ENCODE data around the gene CRBN.
A peak's percentile ranks its signal among the peaks of the same experiment; 100 is the strongest.

Gene CRBN

GRCh38 chr3:3179407-3180094, at the start of gene CRBN:
CRBN (minus strand) TSS chr3:3179691; CDS start chr3:3179687, 4 bp downstream.
- no peak within 1 kb of the TSS for H3K27ac ChIP-seq (ENCODE audit: low read depth, low read length)
- no peaks in the 10 kb centered on the region for H3K9me3 ChIP-seq (ENCODE audit: control insufficient read depth in 1 of 2, low read length in 2 of 2)
- H3K9ac ChIP-seq (ENCODE audit: low read depth in 1 of 2, low read length in 2 of 2), result peak within 1 kb of the TSS; percentile 76 to 92
- H3K36me3 ChIP-seq (ENCODE audit: control insufficient read depth in 1 of 2, insufficient read depth in 2 of 2, low read length in 2 of 2), result peaks cover 0 to 7% of the 10 kb centered on the region in 2 donors
- H3K27me3 ChIP-seq (ENCODE audit: control insufficient read depth in 1 of 2, insufficient read depth in 2 of 2, low read length in 2 of 2), result no peaks in the 10 kb centered on the region
- peak within 1 kb of the TSS; percentile 93 to 99 for H3K4me3 ChIP-seq (ENCODE audit: low read depth in 1 of 2, low read length in 2 of 2)
- peaks cover 15 to 21% of the 10 kb centered on the region in 2 donors for H3K4me1 ChIP-seq (ENCODE audit: control insufficient read depth in 1 of 2, insufficient read depth in 2 of 2, low read length in 2 of 2)

GRCh38 chr3:3227640-3228039, 48.1 kb upstream of the CRBN start:
- no peaks in the 10 kb centered on the region for H3K27me3 ChIP-seq (ENCODE audit: control insufficient read depth in 1 of 2, insufficient read depth in 2 of 2, low read length in 2 of 2)
- H3K4me1 ChIP-seq (ENCODE audit: control insufficient read depth in 1 of 2, insufficient read depth in 2 of 2, low read length in 2 of 2), result no peaks in the 10 kb centered on the region
- H3K9me3 ChIP-seq (ENCODE audit: control insufficient read depth in 1 of 2, low read length in 2 of 2), result peaks cover 0 to 3% of the 10 kb centered on the region in 2 donors
- no peak overlapping the region for H3K4me3 ChIP-seq (ENCODE audit: low read depth in 1 of 2, low read length in 2 of 2)
- no peak overlapping the region for H3K27ac ChIP-seq (ENCODE audit: low read depth, low read length)
- no peak overlapping the region for H3K9ac ChIP-seq (ENCODE audit: low read depth in 1 of 2, low read length in 2 of 2)
- no peaks in the 10 kb centered on the region for H3K36me3 ChIP-seq (ENCODE audit: control insufficient read depth in 1 of 2, insufficient read depth in 2 of 2, low read length in 2 of 2)

- H3K4me1 ChIP-seq (ENCODE audit: control insufficient read depth in 1 of 2, insufficient read depth in 2 of 2, low read length in 2 of 2), result no peaks in the 10 kb centered on the region
- H3K4me3 ChIP-seq (ENCODE audit: low read depth in 1 of 2, low read length in 2 of 2), result no peak overlapping the region
- H3K36me3 ChIP-seq (ENCODE audit: control insufficient read depth in 1 of 2, insufficient read depth in 2 of 2, low read length in 2 of 2), result no peaks in the 10 kb centered on the region
- no peak overlapping the region for H3K9ac ChIP-seq (ENCODE audit: low read depth in 1 of 2, low read length in 2 of 2)
- no peak overlapping the region for H3K27ac ChIP-seq (ENCODE audit: low read depth, low read length)
- H3K27me3 ChIP-seq (ENCODE audit: control insufficient read depth in 1 of 2, insufficient read depth in 2 of 2, low read length in 2 of 2), result no peaks in the 10 kb centered on the region
- H3K9me3 ChIP-seq (ENCODE audit: control insufficient read depth in 1 of 2, low read length in 2 of 2), result peaks cover 0 to 3% of the 10 kb centered on the region in 2 donors
These were observed 42.0 kb upstream of the CRBN start for GRCh38 chr3:3221528-3221927.

- Histone ChIP-seq H3K9ac (ENCODE audit: low read depth in 1 of 2, low read length in 2 of 2) (no peak overlapping the region), H3K4me3 (ENCODE audit: low read depth in 1 of 2, low read length in 2 of 2) (no peak overlapping the region), H3K27ac (ENCODE audit: low read depth, low read length) (no peak overlapping the region), H3K4me1 (ENCODE audit: control insufficient read depth in 1 of 2, insufficient read depth in 2 of 2, low read length in 2 of 2) (no peaks in the 10 kb centered on the region), H3K36me3 (ENCODE audit: control insufficient read depth in 1 of 2, insufficient read depth in 2 of 2, low read length in 2 of 2) (no peaks in the 10 kb centered on the region), H3K27me3 (ENCODE audit: control insufficient read depth in 1 of 2, insufficient read depth in 2 of 2, low read length in 2 of 2) (no peaks in the 10 kb centered on the region), H3K9me3 (ENCODE audit: control insufficient read depth in 1 of 2, low read length in 2 of 2) (no peaks in the 10 kb centered on the region)
These were observed 36.9 kb upstream of the CRBN start for GRCh38 chr3:3216401-3216800.

- Histone ChIP-seq H3K36me3 (ENCODE audit: control insufficient read depth in 1 of 2, insufficient read depth in 2 of 2, low read length in 2 of 2) (no peaks in the 10 kb centered on the region), H3K4me1 (ENCODE audit: control insufficient read depth in 1 of 2, insufficient read depth in 2 of 2, low read length in 2 of 2) (no peaks in the 10 kb centered on the region), H3K27ac (ENCODE audit: low read depth, low read length) (no peak overlapping the region)
These were observed 33.4 kb upstream of the CRBN start for GRCh38 chr3:3212781-3213440.

GRCh38 chr3:3209714-3210113, 30.2 kb upstream of the CRBN start:
- no peak overlapping the region for H3K27ac ChIP-seq (ENCODE audit: low read depth, low read length)
- no peaks in the 10 kb centered on the region for H3K4me1 ChIP-seq (ENCODE audit: control insufficient read depth in 1 of 2, insufficient read depth in 2 of 2, low read length in 2 of 2)
- no peak overlapping the region for H3K9ac ChIP-seq (ENCODE audit: low read depth in 1 of 2, low read length in 2 of 2)

More at GRCh38 chr3:3212781-3213440, 33.4 kb upstream of the CRBN start:
- Histone ChIP-seq H3K9me3 (ENCODE audit: control insufficient read depth in 1 of 2, low read length in 2 of 2) (no peaks in the 10 kb centered on the region), H3K27me3 (ENCODE audit: control insufficient read depth in 1 of 2, insufficient read depth in 2 of 2, low read length in 2 of 2) (no peaks in the 10 kb centered on the region), H3K4me3 (ENCODE audit: low read depth in 1 of 2, low read length in 2 of 2) (no peak overlapping the region), H3K9ac (ENCODE audit: low read depth in 1 of 2, low read length in 2 of 2) (no peak overlapping the region)

GRCh38 chr3:3209057-3209456, 29.6 kb upstream of the CRBN start:
- Histone ChIP-seq H3K4me1 (ENCODE audit: control insufficient read depth in 1 of 2, insufficient read depth in 2 of 2, low read length in 2 of 2) (no peaks in the 10 kb centered on the region), H3K9me3 (ENCODE audit: control insufficient read depth in 1 of 2, low read length in 2 of 2) (no peaks in the 10 kb centered on the region), H3K27ac (ENCODE audit: low read depth, low read length) (no peak overlapping the region), H3K27me3 (ENCODE audit: control insufficient read depth in 1 of 2, insufficient read depth in 2 of 2, low read length in 2 of 2) (no peaks in the 10 kb centered on the region), H3K4me3 (ENCODE audit: low read depth in 1 of 2, low read length in 2 of 2) (no peak overlapping the region), H3K36me3 (ENCODE audit: control insufficient read depth in 1 of 2, insufficient read depth in 2 of 2, low read length in 2 of 2) (no peaks in the 10 kb centered on the region), H3K9ac (ENCODE audit: low read depth in 1 of 2, low read length in 2 of 2) (no peak overlapping the region)

More at GRCh38 chr3:3209714-3210113, 30.2 kb upstream of the CRBN start:
- no peak overlapping the region for H3K4me3 ChIP-seq (ENCODE audit: low read depth in 1 of 2, low read length in 2 of 2)
- H3K27me3 ChIP-seq (ENCODE audit: control insufficient read depth in 1 of 2, insufficient read depth in 2 of 2, low read length in 2 of 2), result no peaks in the 10 kb centered on the region
- no peaks in the 10 kb centered on the region for H3K9me3 ChIP-seq (ENCODE audit: control insufficient read depth in 1 of 2, low read length in 2 of 2)
- H3K36me3 ChIP-seq (ENCODE audit: control insufficient read depth in 1 of 2, insufficient read depth in 2 of 2, low read length in 2 of 2), result no peaks in the 10 kb centered on the region

GRCh38 chr3:3201611-3202010, 22.1 kb upstream of the CRBN start:
- Histone ChIP-seq H3K9ac (ENCODE audit: low read depth in 1 of 2, low read length in 2 of 2) (no peak overlapping the region), H3K9me3 (ENCODE audit: control insufficient read depth in 1 of 2, low read length in 2 of 2) (no peaks in the 10 kb centered on the region), H3K27me3 (ENCODE audit: control insufficient read depth in 1 of 2, insufficient read depth in 2 of 2, low read length in 2 of 2) (no peaks in the 10 kb centered on the region), H3K27ac (ENCODE audit: low read depth, low read length) (no peak overlapping the region), H3K4me1 (ENCODE audit: control insufficient read depth in 1 of 2, insufficient read depth in 2 of 2, low read length in 2 of 2) (no peaks in the 10 kb centered on the region), H3K4me3 (ENCODE audit: low read depth in 1 of 2, low read length in 2 of 2) (no peak overlapping the region), H3K36me3 (ENCODE audit: control insufficient read depth in 1 of 2, insufficient read depth in 2 of 2, low read length in 2 of 2) (no peaks in the 10 kb centered on the region)

- Histone ChIP-seq H3K4me1 (ENCODE audit: control insufficient read depth in 1 of 2, insufficient read depth in 2 of 2, low read length in 2 of 2) (no peaks in the 10 kb centered on the region), H3K9me3 (ENCODE audit: control insufficient read depth in 1 of 2, low read length in 2 of 2) (no peaks in the 10 kb centered on the region), H3K27ac (ENCODE audit: low read depth, low read length) (no peak overlapping the region), H3K4me3 (ENCODE audit: low read depth in 1 of 2, low read length in 2 of 2) (no peak overlapping the region), H3K36me3 (ENCODE audit: control insufficient read depth in 1 of 2, insufficient read depth in 2 of 2, low read length in 2 of 2) (no peaks in the 10 kb centered on the region), H3K9ac (ENCODE audit: low read depth in 1 of 2, low read length in 2 of 2) (no peak overlapping the region), H3K27me3 (ENCODE audit: control insufficient read depth in 1 of 2, insufficient read depth in 2 of 2, low read length in 2 of 2) (no peaks in the 10 kb centered on the region)
These were observed 21.2 kb upstream of the CRBN start for GRCh38 chr3:3200632-3201212.

GRCh38 chr3:3199306-3199705, 19.8 kb upstream of the CRBN start:
- Histone ChIP-seq H3K9me3 (ENCODE audit: control insufficient read depth in 1 of 2, low read length in 2 of 2) (no peaks in the 10 kb centered on the region), H3K27ac (ENCODE audit: low read depth, low read length) (no peak overlapping the region), H3K4me3 (ENCODE audit: low read depth in 1 of 2, low read length in 2 of 2) (no peak overlapping the region), H3K4me1 (ENCODE audit: control insufficient read depth in 1 of 2, insufficient read depth in 2 of 2, low read length in 2 of 2) (no peaks in the 10 kb centered on the region), H3K9ac (ENCODE audit: low read depth in 1 of 2, low read length in 2 of 2) (no peak overlapping the region), H3K27me3 (ENCODE audit: control insufficient read depth in 1 of 2, insufficient read depth in 2 of 2, low read length in 2 of 2) (no peaks in the 10 kb centered on the region), H3K36me3 (ENCODE audit: control insufficient read depth in 1 of 2, insufficient read depth in 2 of 2, low read length in 2 of 2) (no peaks in the 10 kb centered on the region)
